ELF-1 (cell line): ENCODE measurements around the gene PCDHA6.
"Not testable (repeated sequence)": the region's sequence is repeated elsewhere in the genome, so short reads cannot be mapped to it uniquely, and the experiment has no call there.

Source experiments
- DNase-seq: peaks from one replicate; pipeline ENCODE4 v3.0.0-alpha.2; 2016; ENCODE audit warnings: low read depth, low spot score

The PCDHA6 gene

DNA sequence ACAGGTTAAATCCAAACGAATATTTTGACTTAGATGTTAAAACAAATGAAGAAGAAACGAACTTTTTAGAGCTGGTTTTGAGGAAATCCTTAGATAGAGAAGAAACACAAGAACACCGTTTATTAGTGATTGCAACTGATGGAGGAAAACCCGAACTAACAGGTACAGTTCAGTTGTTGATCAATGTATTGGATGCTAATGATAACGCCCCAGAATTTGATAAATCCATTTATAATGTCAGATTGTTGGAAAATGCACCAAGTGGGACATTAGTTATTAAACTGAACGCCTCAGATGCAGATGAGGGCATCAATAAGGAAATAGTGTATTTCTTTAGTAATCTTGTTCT is 5.5 kb upstream of the PCDHA6 start:
- DNase-seq: no peak

DNA sequence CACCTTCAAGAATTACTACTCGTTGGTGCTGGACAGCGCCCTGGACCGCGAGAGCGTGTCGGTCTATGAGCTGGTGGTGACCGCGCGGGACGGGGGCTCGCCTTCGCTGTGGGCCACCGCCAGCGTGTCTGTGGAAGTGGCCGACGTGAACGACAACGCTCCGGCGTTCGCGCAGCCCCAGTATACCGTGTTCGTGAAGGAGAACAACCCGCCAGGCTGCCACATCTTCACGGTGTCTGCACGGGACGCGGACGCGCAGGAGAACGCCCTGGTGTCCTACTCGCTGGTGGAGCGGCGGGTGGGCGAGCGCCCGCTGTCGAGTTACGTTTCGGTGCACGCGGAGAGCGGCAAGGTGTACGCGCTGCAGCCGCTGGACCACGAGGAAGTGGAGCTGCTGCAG is 4.8 kb upstream of the PCDHA6 start:
- not testable (repeated sequence) for DNase-seq

DNA sequence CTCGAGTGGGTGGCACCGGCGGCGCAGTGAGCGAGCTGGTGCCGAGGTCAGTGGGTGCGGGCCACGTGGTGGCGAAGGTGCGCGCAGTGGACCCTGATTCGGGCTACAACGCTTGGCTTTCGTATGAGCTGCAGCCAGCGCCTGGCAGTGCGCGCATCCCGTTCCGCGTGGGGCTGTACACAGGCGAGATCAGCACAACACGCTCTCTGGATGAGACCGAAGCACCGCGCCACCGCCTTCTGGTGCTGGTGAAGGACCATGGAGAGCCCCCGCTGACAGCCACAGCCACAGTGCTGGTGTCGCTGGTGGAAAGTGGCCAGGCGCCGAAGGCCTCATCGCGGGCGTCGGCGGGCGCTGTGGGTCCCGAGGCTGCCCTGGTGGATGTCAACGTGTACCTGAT is 4.3 kb upstream of the PCDHA6 start:
- DNase-seq: no peak

DNA sequence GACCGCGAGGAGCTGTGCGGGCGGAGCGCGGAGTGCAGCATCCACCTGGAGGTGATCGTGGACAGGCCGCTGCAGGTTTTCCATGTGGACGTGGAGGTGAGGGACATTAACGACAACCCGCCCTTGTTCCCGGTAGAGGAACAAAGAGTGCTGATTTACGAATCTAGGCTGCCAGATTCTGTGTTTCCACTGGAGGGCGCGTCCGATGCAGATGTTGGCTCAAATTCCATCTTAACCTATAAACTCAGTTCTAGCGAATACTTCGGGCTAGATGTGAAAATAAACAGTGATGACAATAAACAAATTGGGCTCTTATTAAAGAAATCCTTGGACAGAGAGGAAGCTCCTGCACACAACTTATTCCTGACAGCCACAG is 590 bp downstream of the PCDHA6 start:
- peak; percentile 19 for DNase-seq

DNA sequence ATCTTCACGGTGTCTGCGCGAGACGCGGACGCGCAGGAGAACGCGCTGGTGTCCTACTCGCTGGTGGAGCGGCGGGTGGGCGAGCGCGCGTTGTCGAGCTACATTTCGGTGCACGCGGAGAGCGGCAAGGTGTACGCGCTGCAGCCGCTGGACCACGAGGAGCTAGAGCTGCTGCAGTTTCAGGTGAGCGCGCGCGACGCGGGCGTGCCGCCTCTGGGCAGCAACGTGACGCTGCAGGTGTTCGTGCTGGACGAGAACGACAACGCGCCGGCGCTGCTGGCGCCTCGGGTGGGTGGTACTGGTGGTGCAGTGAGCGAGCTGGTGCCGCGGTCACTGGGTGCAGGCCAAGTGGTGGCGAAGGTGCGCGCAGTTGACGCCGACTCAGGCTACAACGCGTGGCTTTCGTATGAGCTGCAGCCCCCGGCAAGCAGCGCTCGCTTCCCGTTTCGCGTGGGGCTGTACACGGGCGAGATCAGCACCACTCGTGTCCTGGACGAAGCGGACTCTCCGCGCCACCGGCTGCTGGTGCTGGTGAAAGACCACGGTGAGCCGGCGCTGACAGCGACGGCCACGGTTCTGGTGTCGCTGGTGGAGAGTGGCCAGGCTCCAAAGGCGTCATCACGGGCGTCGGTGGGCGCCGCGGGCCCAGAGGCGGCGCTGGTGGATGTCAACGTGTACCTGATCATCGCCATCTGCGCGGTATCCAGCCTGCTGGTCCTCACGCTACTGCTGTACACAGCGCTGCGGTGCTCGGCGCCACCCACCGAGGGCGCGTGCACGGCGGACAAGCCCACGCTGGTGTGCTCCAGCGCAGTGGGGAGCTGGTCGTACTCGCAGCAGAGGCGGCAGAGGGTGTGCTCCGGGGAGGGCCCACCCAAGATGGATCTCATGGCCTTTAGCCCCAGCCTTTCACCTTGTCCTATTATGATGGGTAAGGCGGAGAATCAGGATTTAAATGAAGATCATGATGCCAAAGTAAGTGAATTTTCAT is 2.0 kb downstream of the PCDHA6 start:
- not testable (repeated sequence) for DNase-seq

DNA sequence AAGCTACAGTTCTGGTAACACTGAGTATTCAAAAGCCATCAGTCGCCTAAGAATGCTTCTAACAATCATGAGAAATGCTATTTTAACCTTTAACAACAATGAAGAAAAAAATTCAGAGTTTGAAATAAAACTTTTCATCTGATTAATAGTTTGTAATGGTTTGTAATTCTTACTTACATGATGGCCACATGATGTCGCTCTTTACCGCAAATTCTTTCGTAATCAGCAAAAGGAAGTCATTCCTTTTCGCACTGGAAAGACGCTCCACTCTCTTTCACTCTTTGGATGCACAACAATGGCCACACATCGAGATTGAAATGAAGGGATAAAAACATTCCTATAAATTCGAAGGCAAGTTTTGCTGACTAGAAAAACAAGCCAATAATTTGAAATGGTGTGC is 6.2 kb downstream of the PCDHA6 start, which contains the start of gene PCDHA7:
TSS of gene PCDHA7 (plus strand) at position 277 of the 400 bp plus-strand sequence. CDS start at position 392, 115 bp downstream.
- no peak for DNase-seq

DNA sequence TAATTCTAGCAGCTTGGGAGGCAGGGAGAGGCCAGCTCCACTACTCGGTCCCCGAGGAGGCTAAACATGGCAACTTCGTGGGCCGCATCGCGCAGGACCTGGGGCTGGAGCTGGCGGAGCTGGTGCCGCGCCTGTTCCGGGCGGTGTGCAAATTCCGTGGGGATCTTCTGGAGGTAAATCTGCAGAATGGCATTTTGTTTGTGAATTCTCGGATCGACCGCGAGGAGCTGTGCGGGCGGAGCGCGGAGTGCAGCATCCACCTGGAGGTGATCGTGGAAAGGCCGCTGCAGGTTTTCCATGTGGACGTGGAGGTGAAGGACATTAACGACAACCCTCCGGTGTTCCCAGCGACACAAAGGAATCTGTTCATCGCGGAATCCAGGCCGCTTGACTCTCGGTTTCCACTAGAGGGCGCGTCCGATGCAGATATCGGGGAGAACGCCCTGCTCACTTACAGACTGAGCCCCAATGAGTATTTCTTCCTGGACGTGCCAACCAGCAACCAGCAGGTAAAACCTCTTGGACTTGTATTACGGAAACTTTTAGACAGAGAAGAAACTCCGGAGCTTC is 6.8 kb downstream of the PCDHA6 start:
- peak; percentile 21 for DNase-seq

DNA sequence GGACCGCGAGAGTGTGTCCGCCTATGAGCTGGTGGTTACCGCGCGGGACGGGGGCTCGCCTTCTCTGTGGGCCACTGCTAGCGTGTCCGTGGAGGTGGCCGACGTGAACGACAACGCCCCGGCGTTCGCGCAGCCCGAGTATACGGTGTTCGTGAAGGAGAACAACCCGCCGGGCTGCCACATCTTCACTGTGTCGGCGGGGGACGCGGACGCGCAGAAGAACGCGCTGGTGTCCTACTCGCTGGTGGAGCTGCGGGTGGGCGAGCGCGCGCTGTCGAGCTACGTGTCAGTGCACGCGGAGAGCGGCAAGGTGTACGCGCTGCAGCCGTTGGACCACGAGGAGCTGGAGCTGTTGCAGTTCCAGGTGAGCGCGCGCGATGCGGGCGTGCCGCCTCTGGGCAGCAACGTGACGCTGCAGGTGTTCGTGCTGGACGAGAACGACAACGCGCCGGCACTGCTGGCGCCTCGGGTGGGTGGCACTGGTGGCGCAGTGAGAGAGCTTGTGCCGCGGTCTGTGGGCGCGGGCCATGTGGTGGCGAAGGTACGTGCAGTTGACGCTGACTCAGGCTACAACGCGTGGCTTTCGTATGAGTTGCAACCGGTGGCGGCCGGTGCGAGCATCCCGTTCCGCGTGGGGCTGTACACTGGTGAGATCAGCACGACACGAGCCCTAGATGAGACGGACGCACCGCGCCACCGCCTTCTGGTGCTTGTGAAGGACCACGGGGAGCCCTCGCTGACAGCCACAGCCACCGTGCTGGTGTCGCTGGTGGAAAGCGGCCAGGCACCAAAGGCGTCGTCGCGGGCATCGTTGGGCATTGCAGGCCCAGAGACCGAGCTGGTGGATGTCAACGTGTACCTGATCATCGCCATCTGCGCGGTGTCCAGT is 8.1 kb downstream of the PCDHA6 start:
- no peak for DNase-seq

DNA sequence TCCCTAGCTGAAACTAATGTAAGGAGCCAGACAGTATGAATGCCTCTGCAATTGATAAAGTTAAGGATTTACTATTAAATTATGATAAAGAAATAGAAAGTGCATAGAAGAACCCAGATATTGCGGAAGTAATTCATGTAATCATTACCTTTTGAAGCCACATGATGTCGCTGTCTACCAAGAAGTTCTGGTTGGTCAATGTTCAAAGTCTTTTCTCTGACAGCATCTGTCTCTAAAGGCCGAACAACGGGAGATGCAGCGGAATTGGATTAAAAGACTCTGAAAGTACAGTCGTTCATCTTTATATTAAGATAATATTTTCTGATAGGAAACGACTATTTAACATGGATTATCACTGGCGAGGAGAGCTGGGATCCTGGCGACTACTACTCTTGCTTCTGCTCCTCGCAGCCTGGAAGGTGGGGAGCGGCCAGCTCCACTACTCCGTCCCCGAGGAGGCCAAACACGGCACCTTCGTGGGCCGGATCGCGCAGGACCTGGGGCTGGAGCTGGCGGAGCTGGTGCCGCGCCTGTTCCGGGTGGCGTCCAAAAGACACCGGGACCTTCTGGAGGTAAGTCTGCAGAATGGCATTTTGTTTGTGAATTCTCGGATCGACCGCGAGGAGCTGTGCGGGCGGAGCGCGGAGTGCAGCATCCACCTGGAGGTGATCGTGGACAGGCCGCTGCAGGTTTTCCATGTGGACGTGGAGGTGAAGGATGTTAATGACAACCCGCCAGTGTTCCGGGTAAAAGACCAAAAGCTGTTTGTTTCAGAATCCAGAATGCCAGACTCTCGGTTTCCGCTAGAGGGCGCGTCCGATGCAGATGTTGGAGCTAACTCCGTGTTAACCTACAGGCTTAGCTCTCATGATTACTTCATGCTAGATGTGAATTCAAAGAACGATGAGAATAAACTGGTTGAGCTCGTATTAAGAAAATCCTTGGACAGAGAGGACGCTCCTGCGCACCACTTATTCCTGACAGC is 13.5 kb downstream of the PCDHA6 start, which contains the start of gene PCDHA8:
TSS of gene PCDHA8 (plus strand) at position 210 of the 985 bp plus-strand sequence. CDS start at position 345, 135 bp downstream.
- DNase-seq: peak; percentile 57

DNA sequence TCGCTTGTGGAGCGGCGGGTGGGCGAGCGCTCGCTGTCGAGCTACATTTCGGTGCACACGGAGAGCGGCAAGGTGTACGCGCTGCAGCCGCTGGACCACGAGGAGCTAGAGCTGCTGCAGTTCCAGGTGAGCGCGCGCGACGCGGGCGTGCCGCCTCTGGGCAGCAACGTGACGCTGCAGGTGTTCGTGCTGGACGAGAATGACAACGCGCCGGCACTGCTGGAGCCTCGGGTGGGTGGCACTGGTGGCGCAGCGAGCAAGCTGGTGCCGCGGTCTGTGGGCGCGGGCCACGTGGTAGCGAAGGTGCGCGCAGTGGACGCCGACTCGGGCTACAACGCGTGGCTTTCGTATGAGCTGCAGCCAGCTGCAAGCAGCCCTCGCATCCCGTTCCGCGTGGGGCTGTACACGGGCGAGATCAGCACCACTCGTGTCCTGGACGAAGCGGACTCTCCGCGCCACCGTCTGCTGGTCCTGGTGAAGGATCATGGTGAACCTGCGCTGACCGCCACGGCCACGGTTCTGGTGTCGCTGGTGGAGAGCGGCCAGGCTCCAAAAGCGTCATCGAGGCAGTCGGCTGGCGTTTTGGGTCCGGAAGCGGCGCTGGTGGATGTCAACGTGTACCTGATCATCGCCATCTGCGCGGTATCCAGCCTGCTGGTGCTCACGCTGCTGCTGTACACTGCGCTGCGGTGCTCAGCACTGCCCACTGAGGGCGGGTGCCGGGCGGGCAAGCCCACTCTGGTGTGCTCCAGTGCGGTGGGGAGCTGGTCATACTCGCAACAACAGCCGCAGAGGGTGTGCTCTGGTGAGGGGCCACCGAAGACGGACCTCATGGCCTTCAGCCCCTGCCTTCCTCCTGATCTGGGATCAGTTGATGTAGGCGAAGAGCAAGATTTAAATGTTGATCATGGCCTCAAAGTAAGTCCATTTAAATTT is 15.3 kb downstream of the PCDHA6 start:
- no peak for DNase-seq

DNA sequence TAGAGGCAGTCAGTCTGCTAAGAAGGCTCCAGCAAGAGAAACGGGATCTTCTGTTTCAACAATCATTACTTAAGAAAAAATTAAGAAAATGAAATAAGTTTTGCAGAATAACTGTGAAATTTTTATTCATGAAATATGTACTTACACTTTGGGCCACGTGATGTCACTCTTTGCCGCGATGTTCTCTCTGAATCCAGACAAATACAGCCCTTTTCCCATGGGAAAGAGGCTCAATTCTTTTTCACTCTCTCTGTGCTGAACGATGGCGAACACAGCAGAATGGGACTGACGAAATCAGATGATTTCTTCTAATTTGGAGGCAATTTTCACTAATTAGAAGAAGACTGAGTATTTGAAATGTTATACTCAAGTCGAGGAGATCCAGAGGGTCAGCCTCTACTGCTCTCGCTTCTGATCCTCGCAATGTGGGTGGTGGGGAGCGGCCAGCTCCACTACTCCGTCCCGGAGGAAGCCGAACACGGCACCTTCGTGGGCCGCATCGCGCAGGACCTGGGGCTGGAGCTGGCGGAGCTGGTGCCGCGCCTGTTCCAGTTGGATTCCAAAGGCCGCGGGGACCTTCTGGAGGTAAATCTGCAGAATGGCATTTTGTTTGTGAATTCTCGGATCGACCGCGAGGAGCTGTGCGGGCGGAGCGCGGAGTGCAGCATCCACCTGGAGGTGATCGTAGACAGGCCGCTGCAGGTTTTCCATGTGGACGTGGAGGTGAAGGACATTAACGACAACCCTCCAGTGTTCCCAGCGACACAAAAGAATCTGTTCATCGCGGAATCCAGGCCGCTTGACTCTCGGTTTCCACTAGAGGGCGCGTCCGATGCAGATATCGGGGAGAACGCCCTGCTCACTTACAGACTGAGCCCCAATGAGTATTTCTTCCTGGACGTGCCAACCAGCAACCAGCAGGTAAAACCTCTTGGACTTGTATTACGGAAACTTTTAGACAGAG is 20.7 kb downstream of the PCDHA6 start, which contains the start of gene PCDHA9:
TSS of gene PCDHA9 (plus strand) at position 244 of the 964 bp plus-strand sequence. CDS start at position 358, 114 bp downstream.
- DNase-seq: not testable (repeated sequence)

DNA sequence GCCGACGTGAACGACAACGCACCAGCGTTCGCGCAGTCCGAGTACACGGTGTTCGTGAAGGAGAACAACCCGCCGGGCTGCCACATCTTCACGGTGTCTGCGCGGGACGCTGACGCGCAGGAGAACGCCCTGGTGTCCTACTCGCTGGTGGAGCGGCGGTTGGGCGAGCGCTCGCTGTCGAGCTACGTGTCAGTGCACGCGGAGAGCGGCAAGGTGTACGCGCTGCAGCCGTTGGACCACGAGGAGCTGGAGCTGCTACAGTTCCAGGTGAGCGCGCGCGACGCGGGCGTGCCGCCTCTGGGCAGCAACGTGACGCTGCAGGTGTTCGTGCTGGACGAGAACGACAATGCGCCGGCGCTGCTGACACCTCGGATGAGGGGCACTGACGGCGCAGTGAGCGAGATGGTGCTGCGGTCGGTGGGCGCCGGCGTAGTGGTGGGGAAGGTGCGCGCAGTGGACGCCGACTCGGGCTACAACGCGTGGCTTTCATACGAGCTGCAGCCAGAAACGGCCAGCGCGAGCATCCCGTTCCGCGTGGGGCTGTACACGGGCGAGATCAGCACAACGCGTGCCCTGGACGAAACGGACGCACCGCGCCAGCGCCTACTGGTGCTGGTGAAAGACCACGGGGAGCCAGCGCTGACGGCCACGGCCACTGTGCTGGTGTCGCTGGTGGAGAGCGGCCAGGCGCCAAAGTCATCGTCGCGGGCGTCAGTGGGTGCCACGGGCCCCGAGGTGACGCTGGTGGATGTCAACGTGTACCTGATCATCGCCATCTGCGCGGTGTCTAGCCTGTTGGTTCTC is 22.3 kb downstream of the PCDHA6 start:
- not testable (repeated sequence) for DNase-seq

DNA sequence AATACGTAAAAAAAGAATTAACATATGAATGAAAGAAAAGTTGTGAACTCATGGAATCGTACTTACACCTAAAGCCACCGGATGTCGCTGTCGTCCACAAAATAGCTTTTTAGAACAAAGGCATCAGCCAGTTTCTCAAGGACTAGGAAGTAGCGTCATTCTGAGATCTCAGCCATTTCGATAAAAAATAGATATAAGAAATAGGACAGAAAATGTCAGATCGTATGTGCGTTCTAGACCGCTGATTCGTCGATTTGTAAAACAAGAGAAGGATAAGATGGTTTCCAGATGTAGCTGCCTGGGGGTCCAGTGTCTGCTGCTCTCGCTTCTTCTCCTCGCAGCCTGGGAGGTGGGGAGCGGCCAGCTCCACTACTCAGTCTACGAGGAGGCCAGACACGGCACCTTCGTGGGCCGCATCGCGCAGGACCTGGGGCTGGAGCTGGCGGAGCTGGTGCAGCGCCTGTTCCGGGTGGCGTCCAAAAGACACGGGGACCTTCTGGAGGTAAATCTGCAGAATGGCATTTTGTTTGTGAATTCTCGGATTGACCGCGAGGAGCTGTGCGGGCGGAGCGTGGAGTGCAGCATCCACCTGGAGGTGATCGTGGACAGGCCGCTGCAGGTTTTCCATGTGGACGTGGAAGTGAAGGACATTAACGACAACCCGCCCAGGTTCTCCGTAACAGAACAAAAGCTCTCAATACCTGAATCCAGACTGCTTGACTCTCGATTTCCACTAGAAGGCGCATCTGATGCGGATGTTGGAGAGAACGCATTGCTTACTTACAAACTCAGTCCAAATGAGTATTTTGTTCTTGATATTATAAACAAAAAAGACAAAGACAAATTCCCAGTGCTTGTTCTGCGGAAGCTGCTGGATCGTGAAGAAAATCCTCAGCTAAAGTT is 28.3 kb downstream of the PCDHA6 start, which contains the start of gene PCDHA10:
TSS of gene PCDHA10 (plus strand) at position 126 of the 903 bp plus-strand sequence. CDS start at position 278, 152 bp downstream.
- DNase-seq: peak; percentile 64

DNA sequence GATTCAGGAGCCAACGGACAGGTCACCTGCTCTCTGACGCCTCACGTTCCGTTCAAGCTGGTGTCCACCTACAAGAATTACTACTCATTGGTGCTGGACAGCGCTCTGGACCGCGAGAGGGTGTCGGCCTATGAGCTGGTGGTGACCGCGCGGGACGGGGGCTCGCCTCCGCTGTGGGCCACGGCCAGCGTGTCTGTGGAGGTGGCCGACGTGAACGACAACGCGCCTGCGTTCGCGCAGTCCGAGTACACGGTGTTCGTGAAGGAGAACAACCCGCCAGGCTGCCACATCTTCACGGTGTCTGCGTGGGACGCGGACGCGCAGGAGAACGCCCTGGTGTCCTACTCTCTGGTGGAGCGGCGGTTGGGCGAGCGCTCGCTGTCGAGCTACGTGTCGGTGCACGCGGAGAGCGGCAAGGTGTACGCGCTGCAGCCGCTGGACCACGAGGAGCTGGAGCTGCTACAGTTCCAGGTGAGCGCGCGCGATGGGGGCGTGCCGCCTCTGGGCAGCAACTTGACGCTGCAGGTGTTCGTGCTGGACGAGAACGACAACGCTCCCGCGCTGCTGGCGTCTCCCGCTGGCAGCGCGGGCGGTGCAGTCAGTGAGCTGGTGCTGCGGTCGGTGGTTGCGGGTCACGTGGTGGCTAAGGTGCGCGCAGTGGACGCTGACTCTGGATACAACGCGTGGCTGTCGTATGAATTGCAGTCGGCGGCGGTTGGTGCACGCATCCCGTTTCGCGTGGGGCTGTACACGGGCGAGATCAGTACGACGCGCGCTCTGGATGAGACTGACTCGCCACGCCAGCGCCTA is 29.6 kb downstream of the PCDHA6 start:
- no peak for DNase-seq

DNA sequence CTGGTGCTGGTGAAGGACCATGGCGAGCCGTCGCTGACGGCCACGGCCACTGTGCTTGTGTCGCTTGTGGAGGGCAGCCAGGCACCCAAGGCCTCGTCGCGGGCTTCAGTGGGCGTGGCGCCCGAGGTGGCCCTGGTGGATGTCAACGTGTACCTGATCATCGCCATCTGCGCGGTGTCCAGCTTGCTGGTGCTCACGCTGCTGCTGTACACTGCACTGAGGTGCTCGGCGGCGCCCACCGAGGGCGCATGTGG is 30.2 kb downstream of the PCDHA6 start:
- no peak for DNase-seq
